Effector CD4-positive, alpha-beta T cell (primary cell): ENCODE results near the gene FBXW7.

Experiments used
- DNase-seq: peaks from one replicate; pipeline ENCODE4 v3.0.0-alpha.2; 2020

FBXW7 gene

GRCh38 chr4:152510349-152511147 is 25.3 kb downstream of the FBXW7 start:
- no peak for DNase-seq

GRCh38 chr4:152509595-152510225 is 26.2 kb downstream of the FBXW7 start:
- DNase-seq = no peak

GRCh38 chr4:152508818-152509217 is 27.1 kb downstream of the FBXW7 start:
- no peak for DNase-seq

- no peak for DNase-seq
These were observed 27.5 kb downstream of the FBXW7 start for GRCh38 chr4:152508386-152508785.

- DNase-seq = no peak
These were observed 32.1 kb downstream of the FBXW7 start for GRCh38 chr4:152503653-152504290.

- no peak for DNase-seq
These were observed 33.9 kb downstream of the FBXW7 start for GRCh38 chr4:152501846-152502536.

- peak; percentile 73 for DNase-seq
These were observed 35.0 kb downstream of the FBXW7 start for GRCh38 chr4:152500800-152501434.

- DNase-seq = no peak
These were observed 35.6 kb downstream of the FBXW7 start for GRCh38 chr4:152500275-152500674.

- DNase-seq = no peak
These were observed 36.5 kb downstream of the FBXW7 start for GRCh38 chr4:152499344-152499743.

- DNase-seq = no peak
These were observed 41.9 kb downstream of the FBXW7 start for GRCh38 chr4:152494020-152494419.

GRCh38 chr4:152488246-152488645 is 47.6 kb downstream of the FBXW7 start:
- no peak for DNase-seq

GRCh38 chr4:152486429-152487389 is 49.2 kb downstream of the FBXW7 start:
- DNase-seq = no peak

- DNase-seq = peak; percentile 10
These were observed 50.1 kb downstream of the FBXW7 start for GRCh38 chr4:152485726-152486276.

GRCh38 chr4:152482211-152482610 is 53.7 kb downstream of the FBXW7 start:
- DNase-seq = no peak

- no peak for DNase-seq
These were observed 55.0 kb downstream of the FBXW7 start for GRCh38 chr4:152480901-152481300.

- DNase-seq = no peak
These were observed 55.6 kb downstream of the FBXW7 start for GRCh38 chr4:152480326-152480725.

GRCh38 chr4:152479428-152480026 is 56.4 kb downstream of the FBXW7 start:
- DNase-seq = no peak

GRCh38 chr4:152478461-152479237 is 57.2 kb downstream of the FBXW7 start:
- DNase-seq = no peak

GRCh38 chr4:152476796-152477195 is 59.1 kb downstream of the FBXW7 start:
- no peak for DNase-seq

GRCh38 chr4:152471251-152471792 is 64.6 kb downstream of the FBXW7 start:
- no peak for DNase-seq
